HL-60/S4 (cell line): Measurements from ENCODE around the gene NME7.

ENCODE experiments used
- in situ Hi-C: fragments of 300-500 bp; cut with MboI; formaldehyde crosslinking; loops from 2 replicates; pipeline ENCODE4 v1.14.3; 2022; ENCODE audit warnings: low sequenced_read_pairs

NME7 gene

GRCh38 chr1:169133801-169134502 lies 233.6 kb downstream of the NME7 start:
- in situ Hi-C loops = loop anchor here (25.0 kb wide), 1 partner anchor 497 kb away; no protein-coding TSS in a partner anchor

- in situ Hi-C loops = loop anchor here (25.0 kb wide), 1 partner anchor 496 kb away; no protein-coding TSS in a partner anchor
Measured at GRCh38 chr1:169133228-169133576, 234.4 kb downstream of the NME7 start.

- in situ Hi-C loops = loop anchor here (25.0 kb wide), 1 partner anchor 495 kb away; no protein-coding TSS in a partner anchor
Measured at GRCh38 chr1:169132512-169133227, 234.9 kb downstream of the NME7 start.

GRCh38 chr1:169130683-169131082 lies 236.9 kb downstream of the NME7 start:
- in situ Hi-C loops = loop anchor here (25.0 kb wide), 1 partner anchor 493 kb away; no protein-coding TSS in a partner anchor

- in situ Hi-C loops = loop anchor here (25.0 kb wide), 1 partner anchor 492 kb away; no protein-coding TSS in a partner anchor
Measured at GRCh38 chr1:169129109-169129784, 238.3 kb downstream of the NME7 start.

GRCh38 chr1:169128562-169128961 lies 239.0 kb downstream of the NME7 start:
- in situ Hi-C loops = loop anchor here (25.0 kb wide), 1 partner anchor 491 kb away; no protein-coding TSS in a partner anchor

- in situ Hi-C loops = loop anchor here (25.0 kb wide), 1 partner anchor 490 kb away; no protein-coding TSS in a partner anchor
Measured at GRCh38 chr1:169127305-169127704, 240.3 kb downstream of the NME7 start.

GRCh38 chr1:169126335-169126734 lies 241.3 kb downstream of the NME7 start:
- in situ Hi-C loops = loop anchor here (25.0 kb wide), 1 partner anchor 489 kb away; no protein-coding TSS in a partner anchor

- in situ Hi-C loops = loop anchor here (25.0 kb wide), 1 partner anchor 488 kb away; no protein-coding TSS in a partner anchor
Measured at GRCh38 chr1:169125597-169125996, 242.0 kb downstream of the NME7 start.

GRCh38 chr1:169124459-169124858 lies 243.1 kb downstream of the NME7 start:
- in situ Hi-C loops = no loop called here

GRCh38 chr1:169122976-169123375 lies 244.6 kb downstream of the NME7 start:
- in situ Hi-C loops = no loop called here

- in situ Hi-C loops = no loop called here
Measured at GRCh38 chr1:169121146-169121923, 246.3 kb downstream of the NME7 start.

GRCh38 chr1:169120066-169120465 lies 247.5 kb downstream of the NME7 start:
- in situ Hi-C loops = no loop called here

- in situ Hi-C loops = no loop called here
Measured at GRCh38 chr1:169119405-169119804, 248.2 kb downstream of the NME7 start.

GRCh38 chr1:169118227-169118626 lies 249.4 kb downstream of the NME7 start:
- in situ Hi-C loops = no loop called here

GRCh38 chr1:169117599-169117998 lies 250.0 kb downstream of the NME7 start:
- in situ Hi-C loops = no loop called here

GRCh38 chr1:169117014-169117413 lies 250.6 kb downstream of the NME7 start:
- in situ Hi-C loops = no loop called here

GRCh38 chr1:169115891-169116585 lies 251.6 kb downstream of the NME7 start:
- in situ Hi-C loops = no loop called here

- in situ Hi-C loops = no loop called here
Measured at GRCh38 chr1:169113613-169114119, 253.9 kb downstream of the NME7 start.

- in situ Hi-C loops = no loop called here
Measured at GRCh38 chr1:169112241-169112640, 255.4 kb downstream of the NME7 start.
